ENCODE measurements around the gene IZUMO4.
A peak's percentile ranks its signal among the peaks of the same experiment; 100 is the strongest.

IZUMO4 gene

GRCh38 chr19:2139385-2140137 is 42.8 kb downstream of the IZUMO4 start:
- no peak overlapping the region for H3K27ac ChIP-seq
- no peak for DNase-seq (ENCODE audit: low read depth, low spot score)

DNA sequence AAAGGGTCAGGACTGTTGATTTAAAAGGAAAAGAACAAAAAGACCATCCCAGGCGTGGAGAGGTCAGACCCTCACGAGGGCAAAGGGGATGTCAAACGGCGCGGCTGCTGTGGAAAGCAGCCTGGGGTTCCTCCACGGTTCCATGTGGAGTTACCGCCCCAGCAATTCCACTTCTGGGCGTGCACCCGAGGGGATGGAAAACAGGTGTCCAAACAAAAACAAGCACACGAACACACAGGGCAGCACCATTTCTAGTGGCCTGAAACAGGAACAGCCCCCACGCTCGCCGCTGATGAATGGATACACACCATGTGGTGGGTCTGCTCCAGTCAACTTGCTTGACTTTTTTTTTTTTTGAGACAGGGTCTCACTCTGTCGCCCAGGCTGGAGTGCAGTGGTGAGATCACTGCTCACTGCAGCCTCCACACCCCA is 43.4 kb downstream of the IZUMO4 start:
- DNase-seq (ENCODE audit: low read depth, low spot score), result no peak
- H3K27ac ChIP-seq, result no peak overlapping the region

GRCh38 chr19:2142173-2142829 is 45.6 kb downstream of the IZUMO4 start:
- DNase-seq (ENCODE audit: low read depth, low spot score), result no peak
- H3K27ac ChIP-seq, result no peak overlapping the region

- DNase-seq (ENCODE audit: low read depth, low spot score), result no peak
- H3K27ac ChIP-seq, result no peak overlapping the region
Observed at GRCh38 chr19:2144190-2144589, 47.5 kb downstream of the IZUMO4 start.

GRCh38 chr19:2145831-2146241 is 49.1 kb downstream of the IZUMO4 start:
- DNase-seq (ENCODE audit: low read depth, low spot score), result no peak

DNA sequence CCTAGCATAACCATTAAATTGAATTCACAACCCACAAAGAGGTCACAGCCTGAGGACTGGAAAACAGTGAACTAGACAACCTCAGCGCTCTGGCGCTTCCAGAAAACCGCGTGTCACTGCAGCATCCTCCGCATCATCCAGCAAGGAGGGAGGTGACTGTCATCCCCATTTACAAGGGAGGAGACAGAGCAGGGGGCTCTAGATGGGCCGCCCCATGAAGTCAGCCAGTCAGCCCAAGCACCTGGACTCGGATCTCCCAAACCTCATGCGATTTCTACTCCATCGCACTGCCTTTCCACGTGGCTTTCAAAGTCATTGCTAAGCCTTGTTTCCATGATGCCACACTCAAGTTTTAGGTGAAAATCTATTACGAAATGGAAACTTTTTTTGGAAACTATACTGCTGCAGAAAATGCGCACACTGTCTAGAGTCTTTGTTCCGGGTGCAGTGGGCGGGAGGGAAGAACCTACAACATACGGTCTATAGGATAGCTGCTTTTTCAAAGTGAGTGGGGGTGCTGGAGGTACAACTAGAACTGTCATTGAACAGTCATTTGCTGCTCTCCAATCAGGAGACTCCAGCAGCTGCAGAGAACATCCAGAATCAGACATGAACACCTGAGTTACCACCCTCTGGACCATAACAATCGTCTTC is 51.9 kb downstream of the IZUMO4 start:
- DNase-seq (ENCODE audit: low read depth, low spot score), result no peak
- H3K27ac ChIP-seq, result peak overlapping the region; percentile 89

More at GRCh38 chr19:2145831-2146241, 49.1 kb downstream of the IZUMO4 start:
- H3K27ac ChIP-seq, result no peak overlapping the region
